ENCODE results near the gene ZNF280B. TPM values are rescaled to one million over a fixed set of nuclear protein-coding genes. Genes with fewer than 3 reads are reported as not detected.

The ZNF280B gene
- polyA plus RNA-seq, 3 donors = 0.04 TPM; not detected in 2

- Mint-ChIP-seq H3K9me3 (no peaks in the 10 kb centered on the region), H3K4me1 (peaks cover 37% of the 10 kb centered on the region), H3K36me3 (no peaks in the 10 kb centered on the region), H3K27me3 (ENCODE audit: low read depth in 3 of 3) (no peaks in the 10 kb centered on the region), H3K27ac (no peak overlapping the region), H3K4me3 (no peak overlapping the region)
- Histone ChIP-seq H3K4me3 (replicated peaks in 1 of 3; ENCODE audit: low read depth in 2 of 3, low read length in 3 of 3) (no peak overlapping the region), H3K9me3 (replicated peaks in 1 of 2; ENCODE audit: control insufficient read depth in 1 of 2, insufficient read depth in 1 of 2, low read length in 2 of 2) (no peaks in the 10 kb centered on the region), H3K36me3 (replicated peaks in 1 of 2; ENCODE audit: control insufficient read depth in 1 of 2, insufficient read depth in 2 of 2, low read length in 2 of 2) (no peaks in the 10 kb centered on the region), H2AFZ (ENCODE audit: insufficient read depth, low read depth, low read length, poor library complexity, severe bottlenecking) (no peak overlapping the region), H3K27ac (ENCODE audit: low read depth in 1 of 2, low read length in 2 of 2) (no peak overlapping the region), H3K9ac (ENCODE audit: insufficient read depth, low read length, poor library complexity, severe bottlenecking) (no peak overlapping the region), H3K4me1 (ENCODE audit: control insufficient read depth in 1 of 2, insufficient read depth in 2 of 2, low read length in 2 of 2) (peaks cover 26 to 38% of the 10 kb centered on the region in 2 donors), H3K79me2 (ENCODE audit: insufficient read depth, low read length) (no peaks in the 10 kb centered on the region), H3K4me2 (replicated peaks; ENCODE audit: extremely low read depth, low read length, poor library complexity, severe bottlenecking) (no peak overlapping the region), H3K27me3 (ENCODE audit: control insufficient read depth in 2 of 2, insufficient read depth in 2 of 2, low read length in 2 of 2) (no peaks in the 10 kb centered on the region), H4K20me1 (ENCODE audit: insufficient read depth, low read length) (no peaks in the 10 kb centered on the region)
- no peak for DNase-seq
- 98% methylated on average over 5 of the region's 8 CpGs for WGBS (ENCODE audit: insufficient coverage)
- intact Hi-C loops (cut with micrococcal nuclease) = no loop called here
- no peak for TF ChIP-seq CTCF (IDR thresholded peaks at IDR 0.05)
Measured at GRCh38 chr22:22550789-22551434, 42.4 kb upstream of the ZNF280B start.

GRCh38 chr22:22548910-22549309, 40.4 kb upstream of the ZNF280B start:
- no peaks in the 10 kb centered on the region for H3K9me3 ChIP-seq (replicated peaks in 1 of 2; ENCODE audit: control insufficient read depth in 1 of 2, insufficient read depth in 1 of 2, low read length in 2 of 2)
- no peak overlapping the region for H3K27ac Mint-ChIP-seq
- no peaks in the 10 kb centered on the region for H3K36me3 ChIP-seq (replicated peaks in 1 of 2; ENCODE audit: control insufficient read depth in 1 of 2, insufficient read depth in 2 of 2, low read length in 2 of 2)
- H3K4me3 ChIP-seq (replicated peaks in 1 of 3; ENCODE audit: low read depth in 2 of 3, low read length in 3 of 3) = no peak overlapping the region
- H3K27me3 Mint-ChIP-seq (ENCODE audit: low read depth in 3 of 3) = no peaks in the 10 kb centered on the region
- H3K4me1 Mint-ChIP-seq = peaks cover 30% of the 10 kb centered on the region
- peaks cover 29 to 31% of the 10 kb centered on the region in 2 donors for H3K4me1 ChIP-seq (ENCODE audit: control insufficient read depth in 1 of 2, insufficient read depth in 2 of 2, low read length in 2 of 2)
- no peaks in the 10 kb centered on the region for H4K20me1 ChIP-seq (ENCODE audit: insufficient read depth, low read length)
- no peaks in the 10 kb centered on the region for H3K36me3 Mint-ChIP-seq
- no peak for TF ChIP-seq CTCF (IDR thresholded peaks at IDR 0.05)
- no peak for DNase-seq
- no peaks in the 10 kb centered on the region for H3K9me3 Mint-ChIP-seq
- H3K4me3 Mint-ChIP-seq = no peak overlapping the region
- H3K79me2 ChIP-seq (ENCODE audit: insufficient read depth, low read length) = no peaks in the 10 kb centered on the region
- no peaks in the 10 kb centered on the region for H3K27me3 ChIP-seq (ENCODE audit: control insufficient read depth in 2 of 2, insufficient read depth in 2 of 2, low read length in 2 of 2)
- H3K27ac ChIP-seq (ENCODE audit: low read depth in 1 of 2, low read length in 2 of 2) = no peak overlapping the region
- H3K4me2 ChIP-seq (replicated peaks; ENCODE audit: extremely low read depth, low read length, poor library complexity, severe bottlenecking) = no peak overlapping the region
- WGBS (ENCODE audit: insufficient coverage) = 100% methylated on average over 1 of the region's 1 CpG
- intact Hi-C loops (cut with micrococcal nuclease) = no loop called here
- H3K9ac ChIP-seq (ENCODE audit: insufficient read depth, low read length, poor library complexity, severe bottlenecking) = no peak overlapping the region
- no peak overlapping the region for H2AFZ ChIP-seq (ENCODE audit: insufficient read depth, low read depth, low read length, poor library complexity, severe bottlenecking)

Measured in CD14-positive monocyte (primary cell).